IMR-90 (cell line): Measurements from ENCODE around the gene KRT86. TPM values are rescaled to one million over a fixed set of nuclear protein-coding genes. Genes with fewer than 3 reads are reported as not detected.
A peak's percentile ranks its signal among the peaks of the same experiment; 100 is the strongest.

ENCODE experiments used
- ATAC-seq: fragments of 200-7000 bp; cut with Tn5 transposase; 2 replicates; pipeline ENCODE4 v1.9.1; 2020; ENCODE audit warnings: low read depth, mild to moderate bottlenecking, moderate library complexity
- BruUV-seq: library from RNA; stranded (reverse); fragments of 400-500 nt; replicated peaks from 2 replicates; lab custom pipeline; 2021; lab: Mats Ljungman, UMichigan
- CTCF ChIA-PET: fragments of 300-600 bp; formaldehyde crosslinking; extraction: SDS; loops from one replicate; lab custom pipeline; 2021; ENCODE audit warnings: antibody characterized with exemption; lab: Yijun Ruan, JAX
- POLR2A ChIA-PET: fragments of 300-600 bp; sonication (Branson Sonifier 250); formaldehyde crosslinking; loops from one replicate; lab custom pipeline; 2022; ENCODE audit warnings: antibody characterized with exemption; ENCODE audit not compliant: unreplicated experiment; lab: Charles Lee
- DNase-seq: peaks from one replicate; pipeline ENCODE4 v3.0.0; 2013
- H2AFZ ChIP-seq: replicated peaks from 2 replicates; pipeline ENCODE3; 2013; ENCODE audit warnings: low read length, mild to moderate bottlenecking; ENCODE audit not compliant: poor library complexity
- H2AK5ac ChIP-seq: 2 replicates; pipeline ENCODE4 v1.6.1; 2013; ENCODE audit warnings: low read depth, low read length, inconsistent platforms
- H2AK9ac ChIP-seq: replicated peaks from 2 replicates; pipeline ENCODE3; 2013; ENCODE audit warnings: mild to moderate bottlenecking, low read depth, low read length, moderate library complexity; ENCODE audit not compliant: poor library complexity
- H2BK120ac ChIP-seq: 2 replicates; pipeline ENCODE4 v1.6.1; 2013; ENCODE audit warnings: low read depth, low read length, inconsistent platforms
- H2BK15ac ChIP-seq: 3 replicates; pipeline ENCODE4 v1.6.1; 2013; ENCODE audit warnings: low read depth, low read length, inconsistent platforms
- H2BK20ac ChIP-seq: 2 replicates; pipeline ENCODE4 v1.6.1; 2013; ENCODE audit warnings: low read depth, mild to moderate bottlenecking, inconsistent platforms, low read length, moderate library complexity
- H2BK5ac ChIP-seq: 2 replicates; pipeline ENCODE4 v1.6.1; 2013; ENCODE audit warnings: mild to moderate bottlenecking, low read depth, low read length, inconsistent platforms; ENCODE audit not compliant: poor library complexity, severe bottlenecking
- H3K14ac ChIP-seq: replicated peaks from 2 replicates; pipeline ENCODE4 v1.6.1; 2013; ENCODE audit warnings: low read depth, low read length, inconsistent platforms
- H3K18ac ChIP-seq: 2 replicates; pipeline ENCODE4 v1.6.1; 2013; ENCODE audit warnings: low read depth, low read length, control low read depth
- H3K23ac ChIP-seq: 2 replicates; pipeline ENCODE4 v1.6.1; 2013; ENCODE audit warnings: low read depth, low read length, inconsistent platforms
- H3K27ac ChIP-seq: 2 replicates; pipeline ENCODE4 v1.5.1; 2013; ENCODE audit warnings: mild to moderate bottlenecking, control low read depth, low read length; ENCODE audit not compliant: insufficient read depth
- H3K27me3 ChIP-seq: 2 replicates; pipeline ENCODE4 v1.6.1; 2013; ENCODE audit warnings: low read length; ENCODE audit not compliant: control insufficient read depth, insufficient read depth
- H3K36me3 ChIP-seq: 2 replicates; pipeline ENCODE4 v1.6.1; 2013; ENCODE audit warnings: low read length, mixed read lengths; ENCODE audit not compliant: control insufficient read depth, insufficient read depth
- H3K4ac ChIP-seq: 2 replicates; pipeline ENCODE4 v1.6.1; 2013; ENCODE audit warnings: low read depth, low read length, inconsistent platforms
- H3K4me1 ChIP-seq: 2 replicates; pipeline ENCODE4 v1.6.1; 2013; ENCODE audit warnings: low read length, mixed read lengths; ENCODE audit not compliant: control insufficient read depth, insufficient read depth
- H3K4me2 ChIP-seq: 2 replicates; pipeline ENCODE4 v1.6.1; 2013; ENCODE audit warnings: low read depth, mild to moderate bottlenecking, control low read depth, low read length, moderate library complexity
- H3K4me3 ChIP-seq: 2 replicates; pipeline ENCODE4 v1.5.1; 2013; ENCODE audit warnings: low read depth, mild to moderate bottlenecking, control low read depth, low read length, moderate library complexity; ENCODE audit not compliant: insufficient read depth
- H3K56ac ChIP-seq: 2 replicates; pipeline ENCODE4 v1.6.1; 2013; ENCODE audit warnings: low read length, inconsistent platforms; ENCODE audit not compliant: insufficient read depth; ENCODE audit errors: extremely low read depth
- H3K79me1 ChIP-seq, 2 experiments: 2 replicates each; pipeline ENCODE4 v1.6.1; 2013; ENCODE audit warnings: low read length in 2 of 2, inconsistent platforms in 1 of 2, low read depth in 1 of 2
- H3K9ac ChIP-seq: 2 replicates; pipeline ENCODE4 v1.6.1; 2013; ENCODE audit warnings: low read depth, low read length, control low read depth
- H3K9me1 ChIP-seq: 2 replicates; pipeline ENCODE4 v1.6.1; 2013; ENCODE audit warnings: low read length, inconsistent platforms; ENCODE audit not compliant: insufficient read depth
- H3K9me3 ChIP-seq: 2 replicates; pipeline ENCODE4 v1.6.1; 2013; ENCODE audit warnings: low read length; ENCODE audit not compliant: control insufficient read depth, insufficient read depth
- H4K20me1 ChIP-seq: 2 replicates; pipeline ENCODE4 v1.6.1; 2013; ENCODE audit warnings: low read length, inconsistent platforms; ENCODE audit not compliant: insufficient read depth
- H4K5ac ChIP-seq: 2 replicates; pipeline ENCODE4 v1.6.1; 2013; ENCODE audit warnings: mild to moderate bottlenecking, low read depth, low read length, control low read depth
- H4K8ac ChIP-seq, 2 experiments: 2 replicates each; pipeline ENCODE4 v1.6.1; 2013; ENCODE audit warnings: low read depth in 2 of 2, low read length in 2 of 2, control low read depth in 1 of 2, inconsistent platforms in 1 of 2
- H4K91ac ChIP-seq: 2 replicates; pipeline ENCODE4 v1.6.1; 2013; ENCODE audit warnings: low read depth, low read length, inconsistent platforms; ENCODE audit not compliant: insufficient read depth
- NFE2L2 ChIP-seq: fragments of 150-350 bp; IDR thresholded peaks from 2 replicates; pipeline ENCODE4 v1.6.1; 2016; ENCODE audit warnings: low read depth, mild to moderate bottlenecking, low read length
- WGBS, 2 experiments: methylation state at CpG; one replicate each; pipeline versions ENCODE4 v1.1.5 to v1.1.7; 2013; ENCODE audit warnings: missing lambda C conversion rate in 2 of 2; ENCODE audit not compliant: insufficient read length in 1 of 2; ENCODE audit errors: extremely low coverage in 2 of 2; 5-methylcytosine and 5-hydroxymethylcytosine counted together
- dilution Hi-C: fragments of 300-500 bp; cut with HindIII; formaldehyde crosslinking; loops from one replicate; pipeline ENCODE4 v1.14.3; 2018; ENCODE audit warnings: low sequenced_read_pairs; ENCODE audit not compliant: unreplicated experiment
- in situ Hi-C: fragments of 300-500 bp; cut with MboI; formaldehyde crosslinking; loops from 3 replicates; pipeline ENCODE4 v1.14.3; 2019; ENCODE audit warnings: low sequenced_read_pairs, inconsistent platforms, mixed read lengths
- intact Hi-C: fragments of 100-400 bp; cut with micrococcal nuclease; formaldehyde crosslinking; loops from 2 replicates; pipeline ENCODE4 v1.10.0; 2022
- polyA plus RNA-seq, 3 experiments: library from polyadenylated mRNA; depleted of rRNA; stranded (reverse); fragments of >200 nt; gene quantifications; 2 replicates each; pipeline ENCODE4 v1.2.3, GENCODE V29; 2012; ENCODE audit warnings: low replicate concordance in 1 of 3
- total RNA-seq: library from RNA; depleted of rRNA; stranded (reverse); fragments of >200 nt; gene quantifications from 2 replicates; pipeline ENCODE4 v1.2.3, GENCODE V29; 2012

The KRT86 gene
- total and polyA plus RNA-seq, 2 of the 4 experiments (the other 2 are of a cell fraction), result not detected

- Histone ChIP-seq H4K20me1 (no peaks in the 10 kb centered on the region), H3K79me1 (no peaks in the 10 kb centered on the region), H3K36me3 (no peaks in the 10 kb centered on the region), H3K27ac (no peak overlapping the region), H3K9me3 (no peaks in the 10 kb centered on the region), H3K4me3 (no peak overlapping the region), H3K4ac (no peak overlapping the region), H4K5ac (no peak overlapping the region), H3K9me1 (no peaks in the 10 kb centered on the region), H3K4me1 (no peaks in the 10 kb centered on the region), H2AK5ac (no peak overlapping the region), H2AK9ac (no peak overlapping the region), H3K14ac (no peak overlapping the region), H3K27me3 (peaks cover 59% of the 10 kb centered on the region), H2AFZ (no peak overlapping the region), H2BK20ac (no peak overlapping the region), H3K4me2 (no peak overlapping the region), H2BK120ac (no peak overlapping the region), H2BK5ac (no peak overlapping the region), H3K56ac (no peak overlapping the region), H4K91ac (no peak overlapping the region), H3K18ac (no peak overlapping the region), H3K23ac (no peak overlapping the region), H3K9ac (no peak overlapping the region), H4K8ac (no peak overlapping the region), H2BK15ac (no peak overlapping the region)
- dilution Hi-C loops, result no loop called here
- 32% methylated on average over 3 of the region's 6 CpGs; no CpG with 5 or more reads in 1 of the 2 experiments for WGBS, 2 experiments
- peak; percentile 4 for DNase-seq
- TF ChIP-seq NFE2L2, result no peak
- intact Hi-C loops, result no loop called here
- CTCF ChIA-PET, result no interaction called here
- POLR2A ChIA-PET, result no interaction called here
- BruUV-seq, result no TSS peak
- no peak for ATAC-seq
- in situ Hi-C loops, result no loop called here
These were observed 74.8 kb downstream of the KRT86 start for GRCh38 chr12:52349196-52349595.
